SHP77 treated with DMSO at 0.1 percent for 48 hours (cell line): Measurements from ENCODE around the gene RTF2.

Source experiments
- DNase-seq: peaks from one replicate; lab custom pipeline; 2025; lab: John Stamatoyannopoulos, UW

The RTF2 gene

GRCh38 chr20:56468316-56469076 lies at the start of gene RTF2:
Gene RTF2 (plus strand): TSS chr20:56468627. CDS start chr20:56468698, 71 bp downstream.
- DNase-seq = peak; percentile 98

- DNase-seq = no peak
Observed at GRCh38 chr20:56420028-56420427, 48.4 kb upstream of the RTF2 start.

GRCh38 chr20:56420940-56421688 lies 47.3 kb upstream of the RTF2 start:
- DNase-seq = no peak

GRCh38 chr20:56422076-56422823 lies 46.2 kb upstream of the RTF2 start:
- DNase-seq = no peak

DNA sequence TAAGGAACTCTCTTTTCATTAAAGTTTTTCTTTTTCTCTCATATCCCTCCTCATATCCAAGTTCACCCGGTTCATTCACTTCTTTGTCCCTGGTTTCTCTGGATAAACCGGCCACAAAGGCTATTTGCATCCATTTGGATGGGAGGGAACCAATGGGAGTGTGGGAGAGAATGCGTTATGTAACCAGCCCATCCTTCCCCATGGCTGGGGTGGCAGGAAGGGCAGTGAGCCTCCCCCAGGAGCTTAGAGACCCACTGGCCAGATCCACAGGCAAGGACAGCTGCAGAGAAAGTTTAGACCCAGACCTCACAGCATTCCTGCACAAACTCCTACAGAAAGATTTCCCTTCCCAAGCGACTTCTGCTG lies 45.6 kb upstream of the RTF2 start:
- no peak for DNase-seq

DNA sequence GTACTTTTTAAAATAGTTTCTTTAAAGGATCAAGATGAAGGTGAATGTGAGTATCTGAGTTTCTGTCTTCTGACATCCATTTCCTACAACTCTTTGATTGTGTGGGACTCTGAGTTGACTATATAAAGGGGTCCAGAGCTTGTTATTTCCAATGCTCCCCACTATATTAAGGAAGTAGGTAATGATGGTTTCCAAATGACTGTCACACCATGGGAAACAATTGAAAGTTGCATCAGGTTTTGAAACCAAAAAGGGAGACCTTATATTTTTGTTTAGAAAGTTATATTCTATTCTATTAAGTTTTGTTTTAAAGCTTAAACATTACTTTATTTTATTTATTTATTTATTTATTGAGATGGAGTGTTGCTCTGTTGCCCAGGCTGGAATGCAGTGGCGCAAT lies 45.2 kb upstream of the RTF2 start:
- no peak for DNase-seq

DNA sequence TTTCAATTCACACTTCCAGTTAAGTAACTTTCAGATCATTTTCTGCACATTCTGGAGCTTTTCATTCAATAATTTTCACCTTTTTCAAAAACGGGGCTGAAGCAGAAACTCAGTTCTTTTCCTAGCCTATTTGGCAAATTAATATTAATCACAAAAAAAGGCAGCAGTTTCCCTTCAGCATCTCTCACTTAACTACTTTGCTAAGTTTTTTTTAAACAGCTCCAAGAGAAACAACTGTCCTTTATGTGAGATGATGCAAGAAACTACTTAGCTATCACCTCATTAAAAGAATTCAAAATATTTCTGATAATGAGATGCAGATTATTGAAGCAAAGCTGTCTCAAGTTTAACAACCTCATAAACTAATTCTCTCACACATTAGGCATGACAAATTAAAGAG lies 44.5 kb upstream of the RTF2 start:
- no peak for DNase-seq

- no peak for DNase-seq
Observed at GRCh38 chr20:56424931-56425330, 43.5 kb upstream of the RTF2 start.

DNA sequence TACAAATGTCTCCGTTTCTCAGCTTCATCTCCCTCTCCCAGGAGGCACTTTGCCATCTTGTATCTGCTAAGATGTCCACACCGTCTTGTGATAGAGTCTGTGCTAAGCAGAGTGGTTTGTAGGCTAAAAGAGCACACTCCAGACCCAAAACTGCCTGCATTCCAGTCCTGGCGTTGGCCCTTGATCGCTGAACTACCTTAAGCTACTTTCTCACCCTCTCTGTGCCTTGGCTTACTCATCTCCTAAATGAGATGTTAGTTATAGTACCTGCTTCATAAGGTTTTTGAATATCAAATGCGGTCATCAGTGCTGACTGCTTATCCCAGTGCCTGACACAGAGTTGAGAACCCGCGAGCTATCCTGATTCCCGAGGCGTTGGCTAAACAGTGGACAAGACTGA lies 42.4 kb upstream of the RTF2 start:
- no peak for DNase-seq

DNA sequence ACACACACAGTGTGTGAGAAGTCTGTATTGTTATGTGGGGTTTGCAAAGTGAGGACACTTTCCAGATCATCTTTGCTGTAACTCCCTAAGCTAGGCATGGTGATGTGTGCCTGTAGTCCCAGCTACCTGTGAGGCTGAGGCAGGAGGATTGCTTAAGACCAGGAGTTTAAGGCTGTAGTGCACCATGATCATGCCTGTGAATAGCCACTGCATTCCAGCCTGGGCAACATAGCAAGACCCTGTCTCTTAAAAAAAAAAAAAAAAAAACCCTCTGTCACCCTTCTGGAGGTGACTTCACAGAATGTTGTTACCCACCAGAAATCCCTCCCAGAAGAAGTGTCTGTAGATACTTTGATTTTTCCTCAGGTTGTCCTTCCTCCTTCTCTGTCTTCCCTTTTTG lies 41.5 kb upstream of the RTF2 start:
- DNase-seq = no peak

GRCh38 chr20:56427797-56428196 lies 40.6 kb upstream of the RTF2 start:
- DNase-seq = no peak

- DNase-seq = no peak
Observed at GRCh38 chr20:56428410-56428809, 40.0 kb upstream of the RTF2 start.

GRCh38 chr20:56428881-56429280 lies 39.5 kb upstream of the RTF2 start:
- DNase-seq = no peak

DNA sequence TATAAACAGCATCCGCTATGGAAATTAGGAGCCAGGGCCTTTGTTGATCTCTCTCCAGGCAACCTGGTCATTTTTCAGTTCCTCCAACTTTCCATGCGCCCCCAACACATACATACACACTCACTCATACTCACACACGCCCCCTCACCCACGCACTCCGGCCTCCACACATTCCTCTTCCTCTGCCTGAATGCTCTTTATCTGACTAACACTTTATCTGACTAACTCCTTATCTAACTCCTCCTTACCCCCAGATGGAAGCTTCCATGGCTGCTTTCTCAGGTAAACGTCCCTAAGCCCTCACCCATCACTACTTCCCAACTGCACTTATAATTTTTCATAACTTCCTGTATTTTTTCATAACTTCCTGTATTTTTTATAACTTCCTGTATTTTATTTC lies 38.9 kb upstream of the RTF2 start:
- DNase-seq = no peak

- DNase-seq = no peak
Observed at GRCh38 chr20:56429941-56430340, 38.5 kb upstream of the RTF2 start.

- DNase-seq = no peak
Observed at GRCh38 chr20:56430461-56430860, 38.0 kb upstream of the RTF2 start.

- no peak for DNase-seq
Observed at GRCh38 chr20:56430957-56431356, 37.5 kb upstream of the RTF2 start.

DNA sequence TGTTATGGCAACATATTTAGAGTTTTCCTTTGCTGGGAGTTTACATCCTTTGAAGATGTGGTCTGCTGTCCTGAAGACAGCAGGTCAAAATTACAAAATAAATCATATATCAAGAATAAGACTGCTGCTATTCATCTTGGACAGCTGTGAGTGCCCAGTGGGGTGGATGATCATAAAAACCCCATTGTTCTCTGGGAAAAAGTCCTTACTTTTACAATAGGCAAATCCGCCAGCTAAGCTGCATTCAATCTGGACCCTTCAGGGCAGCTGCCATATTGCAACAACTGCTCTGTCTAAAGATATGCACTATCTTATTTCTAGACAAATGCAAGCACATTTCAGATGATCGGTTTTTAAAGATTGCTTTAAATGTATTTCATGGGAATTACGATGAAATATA lies 37.0 kb upstream of the RTF2 start:
- DNase-seq = no peak

- no peak for DNase-seq
Observed at GRCh38 chr20:56433221-56433879, 35.1 kb upstream of the RTF2 start.

GRCh38 chr20:56433880-56434255 lies 34.6 kb upstream of the RTF2 start:
- no peak for DNase-seq

DNA sequence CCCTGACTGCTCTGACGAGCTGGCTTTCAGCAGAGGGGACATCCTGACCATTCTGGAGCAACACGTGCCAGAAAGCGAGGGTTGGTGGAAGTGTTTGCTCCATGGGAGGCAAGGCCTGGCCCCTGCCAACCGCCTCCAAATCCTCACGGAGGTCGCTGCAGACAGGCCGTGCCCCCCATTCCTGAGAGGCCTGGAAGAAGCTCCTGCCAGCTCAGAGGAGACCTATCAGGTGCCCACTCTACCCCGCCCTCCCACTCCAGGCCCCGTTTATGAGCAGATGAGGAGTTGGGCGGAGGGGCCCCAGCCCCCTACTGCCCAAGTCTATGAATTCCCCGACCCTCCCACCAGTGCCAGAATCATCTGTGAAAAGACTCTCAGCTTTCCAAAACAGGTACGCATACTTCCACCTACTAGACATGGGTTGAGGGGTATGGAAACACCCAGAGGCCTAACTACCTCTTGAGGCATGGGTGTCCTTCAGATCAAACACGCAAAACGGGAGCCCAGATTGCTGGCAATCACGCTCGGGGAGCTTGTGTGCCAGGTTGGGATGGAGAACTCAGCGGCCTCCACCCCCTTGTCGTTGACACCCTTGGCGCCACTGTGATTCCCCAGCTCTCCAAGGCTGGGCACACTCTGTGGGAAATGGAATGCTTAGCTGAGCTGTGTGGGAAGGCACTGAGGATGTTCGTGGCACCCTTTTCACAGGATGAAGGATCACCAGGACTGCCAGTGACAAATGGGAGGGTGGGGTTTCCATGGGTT lies 31.0 kb upstream of the RTF2 start:
- DNase-seq = no peak

DNA sequence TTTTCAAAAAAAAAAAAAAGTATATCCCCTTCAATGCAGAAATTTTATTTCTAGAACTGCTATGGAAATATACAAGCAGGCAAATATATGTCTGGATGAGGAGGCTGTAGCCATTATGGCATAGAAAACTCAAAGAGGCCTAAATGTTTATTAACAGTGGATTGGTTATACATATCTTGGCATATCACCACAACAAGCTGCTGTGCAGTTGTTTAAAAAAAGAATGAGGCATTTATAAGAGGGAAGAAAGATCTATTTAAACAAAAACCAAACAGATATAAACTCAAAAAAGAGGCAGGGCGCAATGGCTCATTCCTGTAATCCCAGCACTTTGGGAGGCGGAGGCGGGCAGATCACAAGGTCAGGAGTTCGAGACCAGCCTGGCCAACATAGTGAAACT lies 30.1 kb upstream of the RTF2 start:
- no peak for DNase-seq
